HG02840 (cell line): ENCODE data around the gene LSM7.
"Not testable (repeated sequence)": the region's sequence is repeated elsewhere in the genome, so short reads cannot be mapped to it uniquely, and the experiment has no call there.

Source experiments
- ATAC-seq: cut with Tn5 transposase; IDR thresholded peaks from one replicate; pipeline ENCODE4 v1.9.1; 2021; ENCODE audit warnings: mild to moderate bottlenecking, moderate library complexity, moderate number of reproducible peaks; ENCODE audit not compliant: unreplicated experiment, low FRiP score

LSM7 gene

GRCh38 chr19:2282062-2282861 lies 46.1 kb downstream of the LSM7 start, which contains the start of gene PEAK3:
Gene PEAK3 (minus strand): TSS chr19:2282175. CDS start chr19:2280931, 1,244 bp downstream.
- ATAC-seq, result no peak

- ATAC-seq, result not testable (repeated sequence)
These were observed 46.9 kb downstream of the LSM7 start for GRCh38 chr19:2281265-2282061.

GRCh38 chr19:2280633-2281264 lies 47.6 kb downstream of the LSM7 start:
- ATAC-seq, result no peak

GRCh38 chr19:2278459-2279158 lies 49.8 kb downstream of the LSM7 start:
- ATAC-seq, result no peak

- no peak for ATAC-seq
These were observed 51.2 kb downstream of the LSM7 start for GRCh38 chr19:2277138-2277537.

- ATAC-seq, result no peak
These were observed 51.9 kb downstream of the LSM7 start for GRCh38 chr19:2276429-2276986.

- no peak for ATAC-seq
These were observed 52.6 kb downstream of the LSM7 start for GRCh38 chr19:2275588-2276428.

- no peak for ATAC-seq
These were observed 53.4 kb downstream of the LSM7 start for GRCh38 chr19:2274931-2275535.

- ATAC-seq, result no peak
These were observed 54.1 kb downstream of the LSM7 start for GRCh38 chr19:2274185-2274711.

- ATAC-seq, result no peak
These were observed 54.8 kb downstream of the LSM7 start for GRCh38 chr19:2273356-2274184.
